Upper lobe of left lung (tissue), 6 donors: ENCODE results near the gene SNAI3. TPM values are rescaled to one million over a fixed set of nuclear protein-coding genes. Genes with fewer than 3 reads are reported as not detected.

Experiments used
- ATAC-seq, 2 donors: fragments of 200-7000 bp; cut with Tn5 transposase; one replicate each; pipeline ENCODE4 v1.9.1; 2022; ENCODE audit warnings: mild to moderate bottlenecking in 2 of 2, moderate library complexity in 2 of 2; ENCODE audit not compliant: low FRiP score in 2 of 2
- DNase-seq, 2 donors: peaks; one replicate each; pipeline ENCODE4 v3.0.0-alpha.2; 2019 to 2020
- H3K27ac ChIP-seq, 4 donors: fragments of 200-600 bp; sonication (generic); one replicate each; pipeline ENCODE4 v1.5.1; 2016 to 2019
- H3K27me3 ChIP-seq, 4 donors: fragments of 200-600 bp; sonication (generic); one replicate each; pipeline ENCODE4 v1.5.1; 2017 to 2019
- H3K36me3 ChIP-seq, 4 donors: fragments of 200-600 bp; sonication (generic); one replicate each; pipeline ENCODE4 v1.5.1; 2016 to 2019
- H3K4me1 ChIP-seq, 4 donors: fragments of 200-600 bp; sonication (generic); one replicate each; pipeline ENCODE4 v1.5.1; 2018 to 2019
- H3K4me3 ChIP-seq, 4 donors: fragments of 200-600 bp; sonication (generic); one replicate each; pipeline ENCODE4 v1.5.1; 2017 to 2019; ENCODE audit warnings: mild to moderate bottlenecking in 2 of 4, moderate library complexity in 1 of 4
- H3K9me3 ChIP-seq, 4 donors: fragments of 200-600 bp; sonication (generic); one replicate each; pipeline ENCODE4 v1.5.1; 2018 to 2019
- CTCF ChIP-seq, 6 experiments: fragments of 450-650 bp in 4 of 6; fragments of 200-600 bp in 2 of 6; sonication (generic) in 2 of 6; IDR thresholded peaks; one replicate each; pipeline ENCODE4 v1.5.1; 2016 to 2019; ENCODE audit warnings: antibody characterized with exemption in 6 of 6
- EP300 ChIP-seq, 4 donors: sonication (generic); formaldehyde crosslinking; IDR thresholded peaks; one replicate each; pipeline ENCODE4 v1.5.1; 2017; ENCODE audit warnings: antibody characterized with exemption in 4 of 4, control low read depth in 2 of 4
- POLR2A ChIP-seq, 4 donors: fragments of 450-650 bp; IDR thresholded peaks; one replicate each; pipeline ENCODE4 v1.5.1; 2016 to 2017; ENCODE audit warnings: antibody characterized with exemption in 4 of 4, mild to moderate bottlenecking in 2 of 4
- POLR2AphosphoS5 ChIP-seq, 2 donors: sonication (generic); formaldehyde crosslinking; IDR thresholded peaks; one replicate each; pipeline ENCODE4 v1.5.1; 2017; ENCODE audit warnings: antibody characterized with exemption in 2 of 2
- WGBS, 2 donors: methylation state at CpG; one replicate each; pipeline ENCODE4 v1.1.5; 2017 to 2018; 5-methylcytosine and 5-hydroxymethylcytosine counted together
- total RNA-seq, 6 donors: library from RNA; depleted of rRNA in 4 of 6; stranded (reverse); fragments of >200 nt in 4 of 6; gene quantifications; one replicate each; pipeline versions ENCODE4 v1.1.0 to v1.2.1, GENCODE V29; 2016 to 2021
- donor health status: DM: no; HTN: no; CAD: no; lungs with moderate emphysema.
- donor health status: DM: no; HTN: yes; CAD: no; lungs with severe emphysema.

Gene SNAI3
- total RNA-seq, 6 donors from 2014 or later = 0.78 to 8.1 (median 7.0) TPM; not detected in 1

DNA sequence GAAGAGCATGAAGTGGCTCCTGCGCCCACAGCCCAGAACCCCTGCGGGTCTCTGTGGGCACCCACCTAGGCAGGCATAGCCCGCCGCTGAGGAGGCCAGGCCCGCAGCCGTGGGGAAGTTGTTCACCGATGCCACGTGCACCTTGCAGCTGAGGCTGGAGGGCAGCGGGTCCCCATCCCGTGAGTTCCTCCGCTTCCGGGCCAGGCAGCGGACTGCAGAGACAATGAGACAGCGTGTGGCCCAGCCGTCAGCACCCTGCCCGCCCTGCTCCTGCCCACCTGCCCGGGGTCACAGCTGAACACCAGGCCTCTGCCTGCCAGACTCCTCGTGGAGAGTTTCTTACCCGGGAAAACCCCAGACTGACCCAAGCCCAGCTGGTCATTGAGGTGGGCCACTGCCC is 28.9 kb downstream of the SNAI3 start:
- DNase-seq (peak in 1 of 2 donors; percentile 76), ATAC-seq (no peak)
- WGBS, 2 donors = 40 to 95% methylated on average over 1 to 19 of the region's 19 CpGs
- no peak overlapping the region for H3K27ac ChIP-seq
- no peaks in the 10 kb centered on the region for H3K27me3 ChIP-seq
- TF ChIP-seq POLR2A (IDR thresholded peaks at IDR 0.05) = no peak
- TF ChIP-seq EP300 (IDR thresholded peaks at IDR 0.05) = no peak
- TF ChIP-seq CTCF (IDR thresholded peaks at IDR 0.05) = no peak
- no peak for TF ChIP-seq POLR2AphosphoS5 (IDR thresholded peaks at IDR 0.05)
- H3K36me3 ChIP-seq = peaks cover 0 to 58% (median 46%) of the 10 kb centered on the region in 4 donors
- no peaks in the 10 kb centered on the region for H3K9me3 ChIP-seq
- peaks cover 5 to 10% (median 7%) of the 10 kb centered on the region in 4 donors for H3K4me1 ChIP-seq
- no peak overlapping the region for H3K4me3 ChIP-seq

GRCh38 chr16:88656291-88656980 is 29.9 kb downstream of the SNAI3 start:
- no peak for TF ChIP-seq EP300 (IDR thresholded peaks at IDR 0.05)
- TF ChIP-seq CTCF (IDR thresholded peaks at IDR 0.05) = no peak
- TF ChIP-seq POLR2AphosphoS5 (IDR thresholded peaks at IDR 0.05) = no peak
- TF ChIP-seq POLR2A (IDR thresholded peaks at IDR 0.05) = no peak
- WGBS, 2 donors = 88% methylated on average over 20 to 25 of the region's 25 CpGs
- peaks cover 0 to 58% (median 46%) of the 10 kb centered on the region in 4 donors for H3K36me3 ChIP-seq
- no peak overlapping the region for H3K27ac ChIP-seq
- H3K27me3 ChIP-seq = no peaks in the 10 kb centered on the region
- H3K9me3 ChIP-seq = no peaks in the 10 kb centered on the region
- DNase-seq (peak in 1 of 2 donors; percentile 61), ATAC-seq (no peak)
- peaks cover 6 to 8% (median 7%) of the 10 kb centered on the region in 4 donors for H3K4me1 ChIP-seq
- H3K4me3 ChIP-seq = no peak overlapping the region

DNA sequence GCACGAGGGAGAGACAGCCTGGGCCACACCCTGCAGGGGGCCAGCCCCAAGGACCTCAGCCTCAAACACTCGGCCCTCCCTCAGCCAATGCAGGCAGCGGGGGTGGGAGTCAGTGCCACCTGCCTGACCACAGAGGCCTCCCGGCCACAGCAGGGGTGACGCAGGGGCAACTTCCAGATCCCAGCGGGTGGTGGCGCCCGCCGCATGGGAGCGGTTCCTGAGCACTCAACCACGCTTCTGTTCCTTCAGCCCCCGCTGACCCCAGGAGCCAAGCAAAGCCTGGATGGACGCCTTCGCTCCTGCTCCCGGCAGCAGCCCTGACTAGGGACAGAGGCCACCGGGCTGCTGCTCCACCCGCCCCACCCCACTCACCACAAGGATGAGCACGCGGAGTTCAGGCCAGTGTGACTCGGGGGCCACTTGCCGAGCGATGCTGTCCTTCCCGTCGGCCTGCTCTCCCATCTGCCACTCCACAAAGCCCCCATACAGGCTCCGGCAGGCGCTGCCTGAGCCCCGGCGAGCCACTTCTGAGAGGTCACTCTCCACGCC is 30.5 kb downstream of the SNAI3 start:
- peaks cover 0 to 58% (median 46%) of the 10 kb centered on the region in 4 donors for H3K36me3 ChIP-seq
- no peaks in the 10 kb centered on the region for H3K9me3 ChIP-seq
- 90% methylated on average over 25 of the region's 29 CpGs; no CpG with 5 or more reads in 1 of the 2 donors for WGBS, 2 donors
- H3K4me1 ChIP-seq = peaks cover 8 to 13% (median 10%) of the 10 kb centered on the region in 4 donors
- no peak overlapping the region for H3K27ac ChIP-seq
- H3K27me3 ChIP-seq = no peaks in the 10 kb centered on the region
- DNase-seq (no peak), ATAC-seq (no peak)
- H3K4me3 ChIP-seq = no peak overlapping the region
- no peak for TF ChIP-seq POLR2A (IDR thresholded peaks at IDR 0.05)
- no peak for TF ChIP-seq CTCF (IDR thresholded peaks at IDR 0.05)
- no peak for TF ChIP-seq POLR2AphosphoS5 (IDR thresholded peaks at IDR 0.05)
- no peak for TF ChIP-seq EP300 (IDR thresholded peaks at IDR 0.05)

DNA sequence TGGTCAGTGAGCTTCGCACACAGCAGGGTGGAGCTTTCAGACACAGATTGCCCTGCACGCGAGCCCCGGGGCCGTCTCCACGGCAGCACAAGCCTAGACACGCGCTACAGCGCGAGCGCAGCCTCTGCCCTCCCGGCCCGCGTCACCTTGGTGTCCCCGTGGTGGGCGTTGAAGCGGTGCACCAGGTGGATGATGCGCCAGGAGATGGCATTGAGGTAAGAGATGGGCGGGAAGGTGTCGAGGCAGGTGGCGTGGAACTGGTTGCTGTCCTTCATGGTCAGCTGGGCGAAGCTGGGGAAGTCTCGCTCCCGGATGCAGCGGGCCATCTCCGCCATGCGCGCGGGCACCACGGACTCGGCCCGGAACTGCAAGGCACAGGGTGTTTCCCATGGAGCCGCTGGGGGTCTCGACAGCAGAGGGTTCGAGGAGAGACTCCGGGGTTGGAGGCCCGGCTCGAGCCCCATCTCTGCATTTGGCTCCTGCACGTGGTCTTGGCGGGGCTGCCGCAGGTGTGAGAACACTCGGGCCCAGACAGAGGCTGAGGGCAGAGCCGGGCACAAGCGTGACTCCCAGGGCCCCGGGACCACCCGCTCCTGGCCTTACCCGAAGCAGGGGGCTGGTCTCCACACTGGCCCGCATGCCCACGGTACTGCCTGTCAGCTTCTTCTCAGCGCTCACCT is 31.1 kb downstream of the SNAI3 start:
- TF ChIP-seq POLR2AphosphoS5 (IDR thresholded peaks at IDR 0.05) = no peak
- no peak for TF ChIP-seq POLR2A (IDR thresholded peaks at IDR 0.05)
- no peak for TF ChIP-seq EP300 (IDR thresholded peaks at IDR 0.05)
- TF ChIP-seq CTCF (IDR thresholded peaks at IDR 0.05) = no peak
- ATAC-seq (no peak), DNase-seq (peak in 1 of 2 donors; percentile 83)
- H3K4me1 ChIP-seq = peaks cover 8 to 19% (median 13%) of the 10 kb centered on the region in 4 donors
- no peaks in the 10 kb centered on the region for H3K9me3 ChIP-seq
- no peaks in the 10 kb centered on the region for H3K27me3 ChIP-seq
- peaks cover 0 to 58% (median 46%) of the 10 kb centered on the region in 4 donors for H3K36me3 ChIP-seq
- WGBS, 2 donors = 95 to 96% methylated on average over 25 to 40 of the region's 50 CpGs
- no peak overlapping the region for H3K4me3 ChIP-seq
- H3K27ac ChIP-seq = no peak overlapping the region
